ENCODE measurements around the gene NKTR.

Gene NKTR

GRCh38 chr3:42697289-42698051 lies 97.0 kb downstream of the NKTR start:
- DNase-seq = peak; percentile 38

Data from islet precursor cell (in vitro differentiated cells).